Fibroblast of skin of right quadriceps (primary cell): Measurements from ENCODE around the gene CBX5.
A peak's percentile ranks its signal among the peaks of the same experiment; 100 is the strongest.
"Not testable (repeated sequence)": the region's sequence is repeated elsewhere in the genome, so short reads cannot be mapped to it uniquely, and the experiment has no call there.

Source experiments
- DNase-seq: peaks from one replicate; pipeline ENCODE4 v3.0.0-alpha.2; 2013

CBX5 gene

DNA sequence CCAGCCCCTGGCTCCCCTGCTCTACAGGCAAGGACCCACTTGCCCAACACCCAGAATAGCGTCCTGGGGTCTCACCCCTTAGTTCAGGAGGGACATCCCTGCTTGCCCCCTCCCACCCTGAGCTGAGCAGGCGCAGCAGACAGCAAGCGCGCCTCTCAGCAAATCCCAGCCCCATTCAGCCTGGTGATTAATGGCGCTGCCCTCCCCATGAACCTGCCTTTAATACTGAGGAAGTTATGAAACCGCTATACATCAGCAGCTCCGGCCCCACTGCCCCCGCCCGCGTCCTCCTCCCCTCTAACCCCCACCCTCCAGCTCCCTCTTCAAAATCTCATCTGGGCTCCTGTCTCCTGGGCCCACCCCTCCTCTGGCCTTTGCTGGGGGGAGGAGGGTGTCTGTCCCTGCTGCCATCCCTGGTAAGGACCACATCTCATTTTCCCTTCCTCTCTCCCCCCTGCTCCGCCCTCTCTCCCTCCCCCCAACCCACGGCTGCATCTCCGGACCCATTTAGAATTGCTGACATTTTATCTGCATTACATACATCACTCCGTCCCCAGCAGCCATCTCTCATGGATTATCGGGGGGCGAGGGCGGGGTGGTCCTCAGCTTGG, 84.1 kb downstream of the CBX5 start:
- peak; percentile 87 for DNase-seq

DNA sequence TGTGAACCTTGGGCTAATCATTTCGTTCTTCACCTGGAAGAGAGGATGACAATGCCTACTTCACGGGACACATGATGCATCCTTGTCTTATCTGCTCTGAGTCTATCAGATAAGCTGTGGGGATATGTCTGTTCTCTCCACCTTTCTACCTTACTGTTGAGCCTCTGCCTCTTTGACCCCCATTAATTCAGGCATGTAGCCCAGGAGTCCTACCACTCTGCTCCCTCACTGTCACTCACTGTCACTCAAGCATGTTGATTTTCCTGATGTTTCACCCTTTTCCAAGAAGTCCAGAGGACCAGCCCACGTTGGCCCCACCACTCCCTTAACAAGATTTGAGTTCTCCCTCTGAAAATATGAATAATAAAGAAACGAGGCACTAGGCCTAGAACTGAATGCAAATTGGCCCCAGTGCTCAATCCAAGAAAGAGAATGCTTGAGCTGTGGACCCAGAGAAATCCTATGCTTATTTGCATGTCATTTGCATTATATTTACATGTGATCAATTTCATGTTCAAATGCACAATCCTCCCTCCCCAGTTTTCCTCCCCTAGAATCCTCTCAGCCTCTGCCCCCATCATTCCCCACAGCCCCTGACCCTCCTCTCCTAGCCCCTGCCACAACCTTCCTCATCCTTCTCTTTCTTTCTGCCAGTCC, 84.7 kb downstream of the CBX5 start:
- DNase-seq, result no peak

DNA sequence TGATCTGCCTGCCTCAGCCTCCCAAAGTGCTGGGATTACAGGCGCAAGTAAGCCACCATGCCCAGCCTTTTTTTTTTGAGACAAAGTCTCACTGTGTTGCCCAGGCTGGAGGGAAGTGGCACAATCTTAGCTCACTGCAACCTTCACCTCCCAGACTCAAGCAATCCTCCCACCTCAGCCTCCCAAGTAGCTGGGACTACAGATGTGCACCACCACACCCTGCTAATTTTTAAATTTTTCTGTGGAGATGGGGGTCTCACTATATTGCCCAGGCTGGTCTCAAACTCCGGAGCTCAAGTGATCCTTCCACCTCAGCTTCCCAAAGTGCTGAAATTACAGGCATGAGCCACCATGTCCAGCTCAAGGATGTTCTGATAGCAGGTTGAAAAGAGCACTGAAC, 85.3 kb downstream of the CBX5 start:
- DNase-seq, result not testable (repeated sequence)

DNA sequence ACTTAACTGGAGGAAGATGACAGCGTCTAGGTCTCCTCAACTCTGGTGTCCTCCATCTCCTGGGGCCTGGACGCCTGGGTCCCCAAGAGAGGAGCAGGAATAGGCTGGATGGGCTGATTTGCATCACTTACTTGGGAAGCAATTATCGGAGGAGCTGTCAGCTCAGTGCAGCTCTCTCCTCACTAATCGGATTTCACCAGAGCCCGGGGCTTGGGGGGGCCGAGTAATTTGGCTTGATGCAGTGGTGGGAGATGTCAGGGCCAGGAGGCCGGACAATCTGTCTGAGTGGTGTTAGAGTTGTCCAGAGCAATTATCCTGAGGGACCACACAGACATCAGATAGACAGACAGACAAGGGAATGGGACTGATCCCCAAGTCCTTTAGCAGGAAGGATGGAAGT, 86.5 kb downstream of the CBX5 start:
- no peak for DNase-seq

DNA sequence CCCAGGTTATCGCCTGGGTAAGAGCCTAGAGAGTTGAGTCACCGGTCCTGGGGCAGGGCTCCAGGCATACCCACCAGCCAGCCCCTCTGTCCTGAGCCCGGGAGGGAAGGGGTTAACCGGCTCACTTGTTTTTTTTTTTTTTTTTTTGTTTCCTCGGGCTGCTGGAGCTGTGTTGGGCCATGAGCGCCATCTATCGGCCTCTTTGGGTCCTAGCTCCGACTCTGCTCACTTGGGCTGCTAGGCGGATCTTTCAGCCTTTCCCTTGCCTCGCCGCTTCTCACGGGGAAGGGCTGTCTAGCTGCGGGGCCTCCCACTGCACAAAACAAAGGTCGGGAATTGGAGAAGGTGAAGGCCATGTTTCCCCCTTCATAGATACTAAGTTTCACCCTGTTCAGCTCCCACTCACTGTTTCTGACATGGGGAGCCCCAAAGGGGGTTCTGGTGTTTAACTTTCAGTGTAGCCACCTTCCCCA, 88.3 kb downstream of the CBX5 start:
- peak; percentile 86 for DNase-seq

DNA sequence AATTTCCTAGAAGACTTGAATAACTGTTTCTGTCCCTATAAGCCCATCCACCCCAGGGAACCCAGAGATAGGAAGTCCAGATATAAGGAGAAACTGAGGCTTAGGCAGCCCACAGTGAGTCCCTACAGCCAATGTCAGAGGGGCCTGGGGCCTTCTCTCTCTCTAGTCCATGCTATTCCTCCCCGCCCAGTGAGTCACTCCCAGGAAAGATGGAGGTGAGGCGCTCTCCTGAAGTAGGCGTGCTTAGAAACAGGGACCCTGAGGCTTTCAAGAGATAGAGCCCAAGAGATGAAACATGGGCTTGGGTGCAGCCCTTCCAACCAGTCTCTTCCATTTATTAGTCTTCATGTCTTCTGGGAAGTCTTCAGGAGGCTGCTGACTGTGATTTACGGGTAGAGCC, 88.8 kb downstream of the CBX5 start:
- no peak for DNase-seq

DNA sequence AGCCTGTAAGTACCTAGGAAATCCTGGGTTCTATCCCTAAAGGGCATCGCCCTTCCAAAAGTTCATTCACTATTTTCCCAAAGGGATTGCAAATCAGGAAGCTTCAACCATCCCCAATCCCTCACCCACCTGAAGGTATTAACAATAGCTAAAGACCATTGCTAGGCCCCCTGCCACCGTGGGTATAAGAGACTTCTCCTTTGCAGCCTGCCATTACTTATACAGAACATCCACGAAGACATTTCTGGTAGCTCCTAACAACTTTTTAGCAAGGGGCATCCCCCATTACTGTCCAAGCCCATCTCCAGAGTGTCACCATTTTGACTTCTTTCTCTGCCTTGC, 90.8 kb downstream of the CBX5 start:
- DNase-seq, result no peak

DNA sequence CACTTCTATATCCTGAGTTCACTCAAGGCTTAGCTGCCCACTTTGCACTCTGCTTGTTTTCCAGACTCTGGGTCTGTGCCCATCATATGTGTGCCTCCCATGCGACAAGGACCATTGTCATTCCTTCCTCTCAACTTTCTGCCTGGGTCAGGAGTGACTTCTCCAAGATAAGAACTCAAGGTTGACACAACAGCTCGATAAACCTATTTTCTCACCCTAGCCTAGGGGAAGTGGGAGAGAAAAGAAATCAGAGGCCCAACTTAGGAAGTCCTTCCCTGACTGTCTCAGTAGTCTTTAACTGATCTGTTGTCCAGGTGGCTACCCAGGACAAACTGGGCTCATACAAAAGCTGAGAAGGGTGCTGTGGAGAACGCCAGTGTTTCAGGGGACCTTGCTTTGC, 92.8 kb downstream of the CBX5 start:
- DNase-seq, result no peak

DNA sequence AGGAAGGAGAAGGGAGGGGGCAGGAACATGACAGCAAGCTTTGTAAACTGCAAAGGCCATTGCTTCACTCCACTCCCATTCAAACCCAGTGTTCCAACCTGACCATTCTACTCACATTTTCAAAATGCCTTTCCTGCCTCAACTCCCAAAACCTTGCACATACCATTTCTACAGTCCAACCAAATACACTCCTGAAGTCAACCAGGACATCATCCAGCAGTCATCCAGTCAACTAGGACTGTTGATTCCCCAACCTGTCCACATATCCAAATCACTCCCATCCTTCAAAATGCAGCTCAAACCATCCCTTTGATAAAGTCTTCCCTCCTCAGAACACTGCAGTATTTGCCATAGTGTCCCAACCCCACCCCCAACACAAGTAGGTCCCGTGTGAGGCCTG, 94.0 kb downstream of the CBX5 start:
- no peak for DNase-seq

DNA sequence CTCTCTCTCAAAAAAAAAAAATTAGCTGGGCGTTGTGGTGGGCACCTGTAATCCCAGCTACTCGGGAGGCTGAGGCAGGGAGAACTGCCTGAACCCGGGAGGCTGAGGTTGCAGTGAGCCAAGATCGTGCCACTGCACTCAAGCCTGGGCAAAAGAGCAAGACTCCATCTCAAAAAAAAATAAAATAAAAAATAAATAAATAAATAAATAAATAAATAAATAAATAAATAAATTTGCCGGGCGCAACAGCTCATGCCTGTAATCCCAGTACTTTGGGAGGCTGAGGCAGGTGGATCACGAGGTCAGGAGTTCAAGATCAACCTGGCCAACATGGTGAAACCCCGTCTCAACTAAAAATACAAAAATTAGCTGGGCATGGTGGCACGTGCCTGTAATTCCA, 94.6 kb downstream of the CBX5 start:
- not testable (repeated sequence) for DNase-seq

DNA sequence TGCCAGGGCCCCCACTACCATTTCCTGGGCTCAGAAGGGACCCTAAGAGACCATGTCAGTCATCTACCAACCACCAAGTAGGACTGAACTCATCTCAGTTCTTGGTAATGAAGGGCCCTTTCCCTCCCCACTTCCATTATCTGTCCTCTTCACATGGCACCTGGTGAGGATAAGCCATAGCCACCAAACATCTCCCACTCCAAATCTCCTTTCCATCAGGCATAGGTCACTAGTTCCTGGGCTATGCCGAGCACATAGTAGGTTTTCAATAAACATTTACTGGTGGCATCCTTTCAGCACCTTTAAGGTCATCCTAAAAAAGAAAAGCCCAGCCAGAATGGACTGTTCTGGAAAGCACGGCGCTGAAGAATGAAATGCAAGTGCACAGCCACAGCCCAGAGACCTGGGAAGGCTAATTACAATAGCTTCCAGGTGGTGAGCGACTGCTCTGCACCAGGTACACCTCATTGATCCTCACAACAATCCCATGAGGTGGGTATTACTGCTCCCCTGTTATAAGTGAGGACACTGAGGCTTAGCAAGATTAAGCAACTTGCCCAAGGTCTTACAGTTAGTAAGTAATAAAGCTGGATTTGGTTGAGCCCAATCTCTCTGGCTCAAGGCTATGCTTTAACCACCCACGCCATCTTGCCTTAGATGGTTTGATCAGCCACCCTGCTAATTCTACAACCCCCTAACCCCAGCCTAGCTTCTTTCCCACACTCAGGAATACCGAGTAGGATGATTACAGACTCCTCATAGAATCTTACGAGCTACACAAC, 95.7 kb downstream of the CBX5 start:
- no peak for DNase-seq

DNA sequence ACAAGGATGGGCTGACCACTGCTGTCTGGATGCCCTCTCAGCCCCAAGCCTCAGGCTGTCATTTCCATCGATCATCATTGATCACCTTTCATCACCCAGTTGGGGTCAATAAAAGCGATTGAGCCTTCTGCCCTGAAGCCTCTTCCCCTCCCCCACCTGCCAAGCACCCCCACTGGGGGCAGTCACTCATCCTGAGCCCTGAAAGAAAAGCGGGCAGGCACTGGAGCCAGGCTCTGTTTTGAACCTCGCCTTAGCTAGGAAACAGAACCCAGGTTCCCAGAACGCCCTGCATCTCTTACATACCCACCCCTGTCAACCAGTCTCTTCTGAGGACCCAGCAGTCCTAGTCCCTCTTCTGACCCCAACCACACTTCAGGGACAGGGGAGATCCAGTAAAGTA, 96.9 kb downstream of the CBX5 start:
- DNase-seq, result no peak

DNA sequence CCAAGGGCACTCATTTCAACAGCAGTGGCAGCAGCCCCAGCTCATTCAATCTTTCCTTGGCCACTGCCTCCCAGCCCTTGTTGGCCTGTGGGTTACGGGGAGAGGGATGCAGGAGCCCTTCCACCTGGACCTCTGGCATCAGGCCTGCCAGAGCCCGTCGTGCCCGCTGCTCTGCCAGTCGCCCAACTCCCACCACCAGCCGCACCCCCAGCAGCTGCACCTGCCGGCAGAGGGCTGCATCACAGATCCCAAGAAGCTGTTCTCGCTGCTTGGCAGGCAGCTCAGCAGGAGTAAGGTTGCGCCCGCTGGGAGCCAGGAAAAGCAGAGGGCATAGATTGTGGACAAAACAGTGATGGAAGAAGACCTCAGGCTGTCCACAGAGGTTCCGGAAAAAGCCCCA, 97.8 kb downstream of the CBX5 start:
- no peak for DNase-seq
